Peyer's patch (tissue), 4 donors: ENCODE data around the gene FOXA3.

Source experiments
- CTCF ChIP-seq, 6 experiments: fragments of 450-650 bp in 4 of 6; fragments of 200-600 bp in 2 of 6; sonication (generic) in 1 of 6; IDR thresholded peaks; one replicate each; pipeline ENCODE4 v1.5.1; 2017 to 2019; ENCODE audit warnings: antibody characterized with exemption in 6 of 6, mild to moderate bottlenecking in 3 of 6, moderate library complexity in 1 of 6
- POLR2A ChIP-seq, 2 donors: fragments of 450-650 bp; IDR thresholded peaks; one replicate each; pipeline ENCODE4 v1.5.1; 2017; ENCODE audit warnings: antibody characterized with exemption in 2 of 2, mild to moderate bottlenecking in 2 of 2, moderate library complexity in 2 of 2

- peak in 1 of 2 donors; percentile 42 for TF ChIP-seq POLR2A (IDR thresholded peaks at IDR 0.05)
- no peak for TF ChIP-seq CTCF (IDR thresholded peaks at IDR 0.05)
Measured at GRCh38 chr19:45878043-45878794, 14.1 kb downstream of the FOXA3 start.
